ENCODE measurements around the gene C11orf68. TPM values are rescaled to one million over a fixed set of nuclear protein-coding genes. Genes with fewer than 3 reads are reported as not detected.

Gene C11orf68
- total and polyA plus RNA-seq, 10 of the 15 experiments (the other 5 are each of a cell fraction or from before 2014, with no cell fraction given): 3.0 to 25.4 (median 16.7) TPM

DNA sequence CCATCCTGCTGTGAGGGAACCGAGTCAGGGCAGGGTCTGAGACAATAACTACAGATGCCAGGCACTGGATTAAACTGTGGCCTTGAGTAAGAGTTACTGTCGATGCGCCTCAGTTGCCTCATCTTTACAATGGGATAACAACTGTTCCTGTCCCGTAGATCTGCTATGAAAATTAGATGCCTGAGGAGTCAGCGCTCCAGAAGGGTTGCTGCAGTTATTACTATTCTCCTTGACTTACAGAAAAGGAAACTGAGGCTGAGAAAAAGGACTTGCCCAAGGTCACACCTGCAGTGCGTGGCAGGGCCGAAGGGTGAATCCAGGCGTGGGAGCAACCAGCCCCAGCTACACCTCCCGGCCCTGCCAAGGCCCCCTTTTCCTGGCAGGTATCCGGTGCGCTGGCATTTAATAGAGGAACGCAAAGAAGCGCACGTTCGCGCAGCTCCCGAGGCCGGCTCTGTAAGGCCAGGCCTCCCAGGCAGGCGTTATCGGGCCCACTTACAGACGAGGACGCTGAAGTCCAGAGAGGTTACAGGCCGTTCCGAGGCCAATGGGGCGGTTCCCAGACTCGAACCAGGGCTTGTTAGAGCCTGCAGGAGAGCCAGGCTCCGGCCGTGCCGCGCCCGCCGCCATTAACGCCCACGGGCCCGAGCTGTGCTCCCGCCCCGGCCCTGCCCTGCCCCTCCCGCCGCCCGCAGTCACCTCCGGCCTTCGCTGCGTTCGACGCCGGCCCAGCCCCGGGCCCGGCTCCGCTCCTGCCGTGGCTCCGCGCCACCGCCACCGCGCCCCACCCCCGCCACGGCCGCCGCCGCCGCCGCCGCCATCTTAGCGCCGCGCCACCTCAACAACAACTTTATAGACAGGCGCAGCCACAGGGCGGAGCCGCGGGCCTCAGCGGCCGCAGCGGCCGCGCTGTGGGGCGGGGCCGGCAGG lies at the start of gene C11orf68 (continued):
- TF ChIP-seq, protein P1, sequence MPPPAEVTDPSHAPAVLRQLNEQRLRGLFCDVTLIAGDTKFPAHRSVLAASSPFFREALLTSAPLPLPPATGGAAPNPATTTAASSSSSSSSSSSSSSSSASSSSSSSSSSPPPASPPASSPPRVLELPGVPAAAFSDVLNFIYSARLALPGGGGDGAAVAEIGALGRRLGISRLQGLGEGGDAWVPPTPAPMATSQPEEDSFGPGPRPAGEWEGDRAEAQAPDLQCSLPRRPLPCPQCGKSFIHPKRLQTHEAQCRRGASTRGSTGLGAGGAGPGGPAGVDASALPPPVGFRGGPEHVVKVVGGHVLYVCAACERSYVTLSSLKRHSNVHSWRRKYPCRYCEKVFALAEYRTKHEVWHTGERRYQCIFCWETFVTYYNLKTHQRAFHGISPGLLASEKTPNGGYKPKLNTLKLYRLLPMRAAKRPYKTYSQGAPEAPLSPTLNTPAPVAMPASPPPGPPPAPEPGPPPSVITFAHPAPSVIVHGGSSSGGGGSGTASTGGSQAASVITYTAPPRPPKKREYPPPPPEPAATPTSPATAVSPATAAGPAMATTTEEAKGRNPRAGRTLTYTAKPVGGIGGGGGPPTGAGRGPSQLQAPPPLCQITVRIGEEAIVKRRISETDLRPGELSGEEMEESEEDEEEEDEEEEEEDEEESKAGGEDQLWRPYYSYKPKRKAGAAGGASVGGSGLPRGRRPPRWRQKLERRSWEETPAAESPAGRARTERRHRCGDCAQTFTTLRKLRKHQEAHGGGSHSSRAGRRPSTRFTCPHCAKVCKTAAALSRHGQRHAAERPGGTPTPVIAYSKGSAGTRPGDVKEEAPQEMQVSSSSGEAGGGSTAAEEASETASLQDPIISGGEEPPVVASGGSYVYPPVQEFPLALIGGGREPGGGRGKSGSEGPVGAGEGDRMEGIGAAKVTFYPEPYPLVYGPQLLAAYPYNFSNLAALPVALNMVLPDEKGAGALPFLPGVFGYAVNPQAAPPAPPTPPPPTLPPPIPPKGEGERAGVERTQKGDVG (CRISPR knock-in tag; IDR thresholded peaks at IDR 0.05): no peak
- TF ChIP-seq YBX1 (IDR thresholded peaks at IDR 0.05) (no peak), CBX5 (IDR thresholded peaks at IDR 0.05; ENCODE audit: low read depth) (no peak), GABPA (IDR thresholded peaks at IDR 0.05; ENCODE audit: low read depth) (no peak), HDGF (IDR thresholded peaks at IDR 0.05) (no peak), KLF5 (IDR thresholded peaks at IDR 0.05; ENCODE audit: partially characterized antibody) (no peak), BRCA1 (IDR thresholded peaks at IDR 0.05; ENCODE audit: low read depth, low read length) (no peak), ZNF622 (IDR thresholded peaks at IDR 0.05) (no peak), NBN (IDR thresholded peaks at IDR 0.05) (no peak), HDAC2 (IDR thresholded peaks at IDR 0.05) (no peak), EGR1 (IDR thresholded peaks at IDR 0.05; ENCODE audit: borderline replicate concordance in 1 of 2, low read depth in 2 of 2, low read length in 2 of 2) (peak in 1 of 2 experiments; percentile 77; a peak in 2 of 3 replicates), TARDBP (IDR thresholded peaks at IDR 0.05; ENCODE audit: borderline replicate concordance) (peak; percentile 64), CBFB (IDR thresholded peaks at IDR 0.05; ENCODE audit: low read depth) (no peak), GATAD2B (conservative IDR thresholded peaks at IDR 0.05; ENCODE audit: low read depth) (peak; percentile 3), SREBF2 (IDR thresholded peaks at IDR 0.05; ENCODE audit: low read length) (no peak), SMARCA5 (IDR thresholded peaks at IDR 0.05) (no peak), ASH2L (IDR thresholded peaks at IDR 0.05; ENCODE audit: borderline replicate concordance, low read depth) (no peak), POLR2A (IDR thresholded peaks at IDR 0.05; ENCODE audit: low read depth, low read length) (peak; percentile 75), MTA2 (IDR thresholded peaks at IDR 0.05; ENCODE audit: low read depth) (no peak)
- TF ChIP-seq, protein P2, sequence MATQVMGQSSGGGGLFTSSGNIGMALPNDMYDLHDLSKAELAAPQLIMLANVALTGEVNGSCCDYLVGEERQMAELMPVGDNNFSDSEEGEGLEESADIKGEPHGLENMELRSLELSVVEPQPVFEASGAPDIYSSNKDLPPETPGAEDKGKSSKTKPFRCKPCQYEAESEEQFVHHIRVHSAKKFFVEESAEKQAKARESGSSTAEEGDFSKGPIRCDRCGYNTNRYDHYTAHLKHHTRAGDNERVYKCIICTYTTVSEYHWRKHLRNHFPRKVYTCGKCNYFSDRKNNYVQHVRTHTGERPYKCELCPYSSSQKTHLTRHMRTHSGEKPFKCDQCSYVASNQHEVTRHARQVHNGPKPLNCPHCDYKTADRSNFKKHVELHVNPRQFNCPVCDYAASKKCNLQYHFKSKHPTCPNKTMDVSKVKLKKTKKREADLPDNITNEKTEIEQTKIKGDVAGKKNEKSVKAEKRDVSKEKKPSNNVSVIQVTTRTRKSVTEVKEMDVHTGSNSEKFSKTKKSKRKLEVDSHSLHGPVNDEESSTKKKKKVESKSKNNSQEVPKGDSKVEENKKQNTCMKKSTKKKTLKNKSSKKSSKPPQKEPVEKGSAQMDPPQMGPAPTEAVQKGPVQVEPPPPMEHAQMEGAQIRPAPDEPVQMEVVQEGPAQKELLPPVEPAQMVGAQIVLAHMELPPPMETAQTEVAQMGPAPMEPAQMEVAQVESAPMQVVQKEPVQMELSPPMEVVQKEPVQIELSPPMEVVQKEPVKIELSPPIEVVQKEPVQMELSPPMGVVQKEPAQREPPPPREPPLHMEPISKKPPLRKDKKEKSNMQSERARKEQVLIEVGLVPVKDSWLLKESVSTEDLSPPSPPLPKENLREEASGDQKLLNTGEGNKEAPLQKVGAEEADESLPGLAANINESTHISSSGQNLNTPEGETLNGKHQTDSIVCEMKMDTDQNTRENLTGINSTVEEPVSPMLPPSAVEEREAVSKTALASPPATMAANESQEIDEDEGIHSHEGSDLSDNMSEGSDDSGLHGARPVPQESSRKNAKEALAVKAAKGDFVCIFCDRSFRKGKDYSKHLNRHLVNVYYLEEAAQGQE (IDR thresholded peaks at IDR 0.05; ENCODE audit: low read depth, low read length): no peak
- TF ChIP-seq, protein P3, sequence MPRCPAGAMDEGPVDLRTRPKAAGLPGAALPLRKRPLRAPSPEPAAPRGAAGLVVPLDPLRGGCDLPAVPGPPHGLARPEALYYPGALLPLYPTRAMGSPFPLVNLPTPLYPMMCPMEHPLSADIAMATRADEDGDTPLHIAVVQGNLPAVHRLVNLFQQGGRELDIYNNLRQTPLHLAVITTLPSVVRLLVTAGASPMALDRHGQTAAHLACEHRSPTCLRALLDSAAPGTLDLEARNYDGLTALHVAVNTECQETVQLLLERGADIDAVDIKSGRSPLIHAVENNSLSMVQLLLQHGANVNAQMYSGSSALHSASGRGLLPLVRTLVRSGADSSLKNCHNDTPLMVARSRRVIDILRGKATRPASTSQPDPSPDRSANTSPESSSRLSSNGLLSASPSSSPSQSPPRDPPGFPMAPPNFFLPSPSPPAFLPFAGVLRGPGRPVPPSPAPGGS (IDR thresholded peaks at IDR 0.05; ENCODE audit: borderline replicate concordance, insufficient read depth, low read depth, low read length, poor library complexity, severe bottlenecking): no peak
- TF ChIP-seq, protein P4, sequence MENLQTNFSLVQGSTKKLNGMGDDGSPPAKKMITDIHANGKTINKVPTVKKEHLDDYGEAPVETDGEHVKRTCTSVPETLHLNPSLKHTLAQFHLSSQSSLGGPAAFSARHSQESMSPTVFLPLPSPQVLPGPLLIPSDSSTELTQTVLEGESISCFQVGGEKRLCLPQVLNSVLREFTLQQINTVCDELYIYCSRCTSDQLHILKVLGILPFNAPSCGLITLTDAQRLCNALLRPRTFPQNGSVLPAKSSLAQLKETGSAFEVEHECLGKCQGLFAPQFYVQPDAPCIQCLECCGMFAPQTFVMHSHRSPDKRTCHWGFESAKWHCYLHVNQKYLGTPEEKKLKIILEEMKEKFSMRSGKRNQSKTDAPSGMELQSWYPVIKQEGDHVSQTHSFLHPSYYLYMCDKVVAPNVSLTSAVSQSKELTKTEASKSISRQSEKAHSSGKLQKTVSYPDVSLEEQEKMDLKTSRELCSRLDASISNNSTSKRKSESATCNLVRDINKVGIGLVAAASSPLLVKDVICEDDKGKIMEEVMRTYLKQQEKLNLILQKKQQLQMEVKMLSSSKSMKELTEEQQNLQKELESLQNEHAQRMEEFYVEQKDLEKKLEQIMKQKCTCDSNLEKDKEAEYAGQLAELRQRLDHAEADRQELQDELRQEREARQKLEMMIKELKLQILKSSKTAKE (IDR thresholded peaks at IDR 0.05; ENCODE audit: low read depth, poor library complexity, severe bottlenecking): no peak

Measured in GM12878 (cell line).